ENCODE measurements around the gene ZNF136.

ZNF136 gene

DNA sequence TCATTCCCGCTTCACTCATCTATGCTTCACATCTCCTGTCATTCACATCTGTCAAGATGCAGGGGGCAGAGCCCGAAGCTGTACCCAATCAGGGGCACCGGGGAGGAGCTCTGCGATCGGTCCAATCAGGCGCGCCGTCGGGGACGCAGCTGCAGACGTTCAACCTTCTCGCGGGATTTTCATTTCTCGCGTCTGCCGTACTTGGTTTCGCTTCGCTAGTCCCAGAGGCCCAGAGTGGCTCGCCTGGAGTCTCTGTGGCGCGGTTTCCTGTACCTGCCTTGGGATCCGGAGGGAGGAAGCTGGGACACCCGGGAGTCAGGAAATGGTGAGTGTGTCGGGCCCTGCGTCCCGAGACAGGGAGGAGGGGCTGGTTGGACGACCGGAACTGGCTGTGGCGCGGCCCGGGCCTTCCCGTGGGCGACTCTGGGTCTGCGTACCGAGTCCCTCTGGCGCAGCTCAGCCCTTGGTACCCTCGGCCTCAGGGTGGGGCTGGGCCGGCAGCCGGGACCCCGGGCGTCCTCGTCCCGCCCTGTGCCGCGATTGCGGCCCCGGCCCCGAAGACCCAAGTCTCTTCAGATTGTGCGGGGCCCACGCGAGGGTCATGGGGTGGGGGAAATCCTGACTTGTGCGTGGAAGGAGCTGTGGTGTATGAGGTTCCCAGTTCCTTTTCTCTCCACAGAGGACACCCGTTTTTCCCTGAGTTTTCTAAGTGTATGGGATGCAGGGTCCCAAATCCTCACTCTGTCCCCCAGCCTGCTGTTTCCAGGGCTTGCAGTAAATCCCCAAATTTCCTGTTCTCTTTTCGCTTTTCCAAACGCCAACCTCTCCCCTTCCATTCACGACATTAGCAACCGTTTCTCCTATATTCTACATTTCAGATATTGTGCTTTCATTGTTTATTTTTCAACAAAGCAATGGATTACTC, at the start of gene ZNF136:
Gene ZNF136, plus strand, starts transcription at position 215 of the 925 bp plus-strand sequence. Its CDS starts 108 bp downstream, at position 323.
- DNase-seq: peak; percentile 92 to 95

DNA sequence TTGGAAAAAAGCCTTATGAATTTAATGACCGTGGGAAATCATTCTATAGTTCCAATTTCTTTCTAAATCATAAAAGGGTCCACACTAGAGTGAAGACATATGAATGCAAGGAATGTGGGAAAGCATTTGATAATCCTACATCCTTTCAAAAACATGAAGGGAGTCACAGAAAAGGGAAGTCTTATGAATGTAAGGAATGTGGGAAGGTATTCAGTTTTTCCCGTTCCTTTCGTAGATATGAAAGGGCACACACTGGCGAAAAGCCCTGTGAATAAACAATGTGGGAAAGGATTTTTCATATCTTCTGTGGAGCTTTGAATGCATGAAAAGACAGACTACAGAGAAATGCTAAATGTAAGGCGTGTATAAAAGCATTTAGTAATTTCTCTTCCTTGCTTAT, 49.8 kb upstream of the ZNF136 start:
- DNase-seq: no peak

DNA sequence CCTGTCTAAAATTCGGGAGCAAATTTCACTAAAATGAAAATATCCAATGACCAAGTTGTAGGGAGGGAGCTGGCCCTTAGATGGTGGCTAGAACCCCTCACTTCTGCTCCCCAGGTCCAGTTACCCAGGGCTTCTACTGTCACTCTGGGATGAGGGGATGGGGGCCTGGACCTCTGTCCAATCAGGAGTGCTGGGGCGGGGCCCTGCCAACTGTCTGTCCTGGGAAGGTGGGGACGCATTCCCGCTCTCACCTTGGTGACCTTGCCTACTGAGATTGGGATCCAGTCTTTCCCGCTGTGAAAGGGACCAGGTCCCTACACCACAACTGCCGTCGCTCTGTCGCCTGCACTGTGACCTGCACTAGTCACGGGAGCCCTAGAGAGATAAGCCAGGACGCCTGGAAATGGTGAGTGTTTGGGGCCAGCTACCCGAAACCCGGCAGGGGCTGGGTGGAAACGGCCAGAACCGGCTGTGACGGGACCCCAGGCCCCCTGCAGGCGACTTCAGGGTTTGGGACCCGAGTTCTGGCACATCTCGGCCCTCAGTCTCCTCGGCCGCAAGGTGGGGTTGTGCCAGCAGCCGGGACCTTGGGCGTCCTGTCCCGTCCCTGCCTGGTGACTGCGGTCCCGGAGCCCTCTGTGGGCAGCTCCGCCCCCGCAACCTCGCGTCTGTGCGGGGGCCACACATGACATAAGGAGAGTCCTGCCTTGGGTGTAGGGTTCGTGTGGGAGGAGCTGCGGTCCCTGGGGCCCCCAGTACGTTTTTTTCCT, 45.5 kb upstream of the ZNF136 start:
- no peak for DNase-seq

DNA sequence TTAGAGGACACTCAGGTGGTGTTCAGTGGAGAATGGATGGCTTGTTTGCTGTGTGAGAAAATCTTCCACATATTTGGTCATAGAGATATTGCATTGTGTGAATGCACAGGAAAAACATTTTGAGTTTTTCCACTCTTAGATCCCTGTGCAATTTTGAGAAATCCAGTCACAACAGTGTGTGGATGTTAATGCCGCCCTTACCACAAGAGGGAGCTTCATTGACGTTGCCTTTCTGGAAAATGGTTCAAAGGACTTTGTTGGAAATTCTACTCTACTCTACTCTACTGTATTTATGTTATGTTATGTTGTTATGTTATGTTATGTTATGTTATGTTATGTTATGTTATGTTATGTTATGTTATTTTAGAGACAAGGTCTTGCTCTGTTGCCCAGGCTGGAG, 36.2 kb upstream of the ZNF136 start:
- no peak for DNase-seq

DNA sequence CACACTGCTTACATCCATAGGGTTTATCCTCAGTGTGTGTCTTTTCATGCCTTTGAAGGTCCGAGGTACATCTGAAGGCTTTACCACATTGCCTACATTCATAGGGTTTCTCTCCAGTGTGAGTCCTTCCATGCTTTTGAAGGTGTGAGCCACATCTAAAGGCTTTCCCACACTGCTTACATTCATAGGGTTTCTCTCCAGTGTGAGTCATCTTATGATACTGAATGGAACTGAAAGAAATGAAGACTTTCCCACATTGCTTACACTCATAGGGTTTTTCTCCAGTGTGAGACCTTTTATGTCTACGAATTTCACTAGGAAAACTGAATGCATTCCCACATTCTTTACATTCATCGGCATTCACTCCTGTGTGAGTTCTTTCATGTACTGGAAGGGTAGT, 29.8 kb upstream of the ZNF136 start:
- no peak for DNase-seq

DNA sequence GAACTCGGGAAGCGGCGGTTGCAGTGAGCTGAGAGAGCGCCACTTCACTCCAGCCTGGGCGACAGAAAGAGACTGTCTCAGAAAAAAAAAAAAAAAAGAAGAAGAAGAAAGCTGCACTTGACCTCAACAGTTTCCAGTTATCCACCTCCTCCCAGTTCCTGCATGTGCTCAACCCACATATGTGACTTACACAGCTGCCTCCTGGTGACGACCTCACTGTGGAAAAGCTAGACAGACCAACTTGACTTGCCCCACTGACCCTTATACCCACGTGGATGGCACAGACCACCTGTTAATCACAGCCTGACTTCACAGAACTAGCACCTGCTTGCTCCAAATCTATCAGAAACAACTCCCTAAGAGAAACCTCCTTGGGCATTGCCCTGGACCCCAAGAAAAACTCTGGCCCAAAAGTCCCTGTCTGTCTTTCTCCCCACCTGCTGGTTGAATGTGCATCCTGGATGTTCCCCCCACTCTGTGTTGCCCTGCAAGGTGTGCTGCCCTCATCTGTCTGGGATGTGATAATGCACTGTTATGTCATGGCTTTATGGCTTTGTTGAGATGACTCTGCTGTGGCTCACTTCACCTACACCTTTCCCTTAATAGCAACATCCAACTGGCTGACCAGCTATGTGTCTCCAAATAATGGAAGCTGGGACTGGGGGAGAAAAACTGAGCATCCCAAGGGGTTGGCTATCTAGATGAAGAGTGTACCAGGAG, 25.5 kb upstream of the ZNF136 start:
- DNase-seq: no peak

DNA sequence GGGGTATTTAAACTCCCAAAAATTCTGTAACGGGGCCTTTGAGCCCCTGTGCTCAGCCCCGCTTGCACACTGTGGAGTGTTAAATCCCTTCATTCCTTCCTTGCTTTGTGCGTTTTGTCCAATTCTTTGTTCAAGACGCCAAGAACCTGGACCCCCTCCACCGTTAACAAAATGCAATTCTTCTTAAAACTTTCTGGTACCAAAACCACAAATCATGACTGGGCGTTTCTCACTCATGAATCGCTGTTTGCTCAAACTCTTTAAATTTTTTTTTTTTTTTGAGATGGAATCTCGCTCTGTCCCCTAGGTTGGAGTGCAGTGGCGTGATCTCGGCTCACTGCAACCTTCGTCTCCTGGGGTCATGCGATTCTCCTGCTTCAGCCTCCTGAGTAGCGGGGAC, 23.6 kb upstream of the ZNF136 start:
- DNase-seq: no peak

DNA sequence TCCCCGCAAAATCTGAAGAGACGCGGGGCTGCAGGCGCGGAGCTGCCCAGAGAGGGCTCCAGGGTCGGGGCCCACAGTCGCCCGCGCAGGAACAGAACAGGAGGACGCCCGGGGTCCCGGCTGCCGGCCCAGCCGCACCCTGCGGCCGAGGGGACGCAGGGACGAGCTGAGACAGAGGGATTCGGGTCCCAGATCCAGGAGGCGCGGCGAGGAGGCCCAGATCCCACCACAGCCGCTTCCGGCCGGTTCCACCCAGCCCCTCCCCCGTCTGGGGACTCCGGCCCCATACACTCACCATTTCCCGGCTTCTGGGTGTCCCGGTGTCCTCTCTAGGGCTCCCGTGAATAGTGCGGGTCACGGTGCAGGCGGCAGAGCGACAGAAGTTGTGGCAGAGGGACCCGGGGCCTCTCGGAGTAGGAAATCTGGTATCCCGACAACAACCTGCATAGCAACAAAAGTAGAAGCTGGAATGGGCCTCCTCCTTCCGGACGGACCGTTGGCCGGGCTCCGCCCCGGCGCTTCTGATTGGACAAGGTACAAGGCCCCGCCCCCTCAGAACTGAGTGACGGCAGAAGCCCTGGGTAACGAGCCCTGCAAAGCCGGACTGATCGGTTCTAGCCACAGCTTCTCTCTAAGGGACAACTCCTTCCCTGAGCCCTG, 22.9 kb upstream of the ZNF136 start, which contains the start of gene ZNF20:
Gene ZNF20, minus strand, starts transcription at position 466 of the 660 bp plus-strand sequence. Its CDS starts 168 bp downstream, at position 298.
- DNase-seq: peak; percentile 91 to 93

DNA sequence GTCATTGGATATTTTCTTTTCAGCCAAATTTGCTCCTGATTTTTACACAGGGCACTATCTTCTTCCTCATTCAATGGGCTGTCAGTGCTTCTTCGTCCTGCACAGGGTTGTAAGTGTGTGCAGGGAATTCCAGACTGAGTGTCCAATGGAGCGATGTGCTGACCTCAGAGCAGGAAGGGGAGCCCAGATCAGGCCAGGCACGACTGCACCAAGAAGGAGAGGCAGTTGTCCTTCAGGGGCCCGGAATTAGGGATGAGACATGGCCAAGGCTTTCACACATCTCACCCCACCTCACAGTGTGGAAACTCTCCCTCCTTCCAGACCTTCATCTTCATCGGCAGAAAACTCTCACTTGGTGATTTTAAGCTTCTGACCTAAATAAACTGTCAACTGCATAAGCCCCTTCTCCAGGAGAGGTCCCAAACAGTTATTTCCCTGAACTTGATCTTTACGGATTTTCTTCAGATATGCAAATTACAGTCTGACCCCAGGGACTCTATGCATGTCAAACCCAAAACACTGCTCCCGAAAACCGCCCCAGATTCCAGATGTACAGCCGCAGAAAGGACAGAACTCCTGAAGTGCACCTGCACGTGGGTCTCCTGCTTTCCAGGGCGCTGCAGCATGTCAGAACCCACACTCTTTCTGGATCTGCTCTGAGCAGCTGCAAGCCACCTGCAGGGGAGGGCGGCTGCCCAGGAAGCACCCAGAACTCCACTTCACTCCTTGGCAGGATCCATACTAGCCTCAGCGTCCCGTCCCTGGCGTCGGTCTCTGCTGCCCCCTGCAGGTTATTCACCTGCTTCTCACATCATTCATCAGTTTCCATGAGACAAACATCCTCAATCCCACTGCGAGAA, 22.1 kb upstream of the ZNF136 start:
- DNase-seq: peak; percentile 86 to 87

DNA sequence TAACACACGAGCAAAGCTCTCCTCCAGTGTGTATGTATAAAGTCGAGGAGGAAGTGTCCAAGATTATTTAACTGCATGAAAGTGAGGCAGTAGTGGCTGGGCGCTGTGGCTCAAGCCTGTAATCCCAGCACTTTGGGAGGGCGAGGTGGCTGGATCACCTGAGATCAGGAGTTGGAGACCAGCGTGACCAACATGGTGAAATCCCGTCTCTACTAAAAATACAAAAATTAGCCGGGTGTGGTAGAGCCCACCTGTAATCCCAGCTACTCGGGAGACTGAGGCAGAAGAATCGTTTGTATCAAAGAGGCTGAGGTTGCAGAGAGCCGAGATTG, 21.5 kb upstream of the ZNF136 start:
- DNase-seq: no peak

DNA sequence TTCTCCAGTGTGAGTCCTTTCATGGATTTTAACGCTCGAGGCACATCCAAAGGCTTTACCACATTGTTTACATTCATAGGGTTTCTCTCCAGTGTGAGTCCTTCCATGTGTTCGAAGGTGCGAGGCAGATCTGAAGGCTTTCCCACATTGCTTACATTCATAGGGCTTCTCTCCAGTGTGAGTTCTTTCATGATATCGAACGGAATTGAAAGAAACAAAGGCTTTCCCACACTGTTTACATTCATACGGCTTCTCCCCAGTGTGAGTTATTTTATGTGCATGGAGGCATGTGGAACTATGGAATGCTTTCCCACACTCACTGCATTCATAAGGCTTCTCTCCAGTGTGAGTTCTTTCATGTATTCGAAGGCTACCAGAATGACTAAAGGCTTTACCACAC, 17.5 kb upstream of the ZNF136 start:
- DNase-seq: no peak

DNA sequence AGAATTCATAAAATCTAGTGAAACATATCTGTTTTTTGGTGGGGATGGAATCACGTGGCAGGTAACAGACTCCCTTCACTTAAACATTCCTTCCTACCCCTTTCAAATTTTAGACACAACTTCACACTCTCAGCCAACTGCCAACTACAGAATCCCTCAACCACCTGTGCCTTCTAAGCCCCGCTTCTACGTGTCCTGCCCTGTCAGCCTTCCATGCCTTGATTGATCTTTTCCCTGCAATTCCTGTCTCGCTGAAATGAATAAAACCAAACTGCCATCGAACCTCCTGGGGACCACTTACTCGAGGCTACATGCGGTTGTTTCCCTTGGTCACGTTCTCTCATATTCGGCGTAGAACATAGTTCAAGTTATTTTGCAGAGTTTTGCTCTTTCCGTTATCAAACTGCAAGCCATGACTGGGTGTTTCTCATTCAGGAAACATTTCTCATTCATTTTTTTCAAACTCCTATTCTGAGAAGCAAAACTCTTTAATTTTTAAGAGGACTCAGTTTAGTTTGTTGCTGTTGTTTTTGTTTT, 7.5 kb upstream of the ZNF136 start:
- DNase-seq: no peak

DNA sequence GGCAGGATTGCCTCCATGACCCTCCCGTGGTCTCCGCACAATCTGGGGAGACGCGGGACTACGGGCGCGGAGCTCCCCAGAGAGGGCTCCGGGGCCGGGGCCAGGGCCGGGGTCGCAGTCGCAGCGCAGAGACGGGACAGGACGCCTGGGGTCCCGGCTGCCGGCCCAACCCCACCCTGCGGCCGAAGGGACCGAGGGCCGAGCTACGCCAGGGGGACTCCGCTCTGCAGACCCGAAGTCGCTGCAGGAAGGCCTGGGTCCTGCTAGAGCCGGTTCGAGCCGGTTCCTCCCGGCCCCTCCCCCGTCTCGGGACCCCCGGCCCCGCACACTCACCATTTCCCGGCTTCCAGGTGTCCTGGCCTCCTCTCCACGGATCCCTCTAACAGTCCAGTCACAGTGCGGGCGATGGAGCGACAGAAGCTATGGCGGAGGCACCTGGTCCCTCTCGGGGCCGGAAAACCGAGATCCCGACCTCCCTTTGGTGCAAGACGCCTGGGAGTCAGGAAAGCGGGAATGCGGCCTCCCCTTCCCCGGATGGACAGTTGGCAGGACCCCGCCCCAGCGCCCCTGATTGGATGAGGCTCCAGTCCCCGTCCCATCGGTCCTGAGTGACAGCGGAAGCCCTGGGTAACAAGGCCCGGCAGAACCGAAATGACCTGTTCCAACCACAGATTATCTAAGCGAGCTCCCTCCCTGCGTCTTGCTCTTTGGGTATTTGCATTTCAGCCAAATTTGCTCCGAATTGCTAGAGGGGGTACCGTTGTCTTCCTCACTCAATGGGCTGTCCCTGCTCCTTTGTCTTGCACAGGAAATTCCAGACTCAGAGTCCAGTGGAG, 6.5 kb upstream of the ZNF136 start, which contains the start of gene ZNF625:
Gene ZNF625, minus strand, starts transcription at position 512 of the 836 bp plus-strand sequence. Its CDS starts 176 bp downstream, at position 336.
- DNase-seq: peak; percentile 90 to 94

DNA sequence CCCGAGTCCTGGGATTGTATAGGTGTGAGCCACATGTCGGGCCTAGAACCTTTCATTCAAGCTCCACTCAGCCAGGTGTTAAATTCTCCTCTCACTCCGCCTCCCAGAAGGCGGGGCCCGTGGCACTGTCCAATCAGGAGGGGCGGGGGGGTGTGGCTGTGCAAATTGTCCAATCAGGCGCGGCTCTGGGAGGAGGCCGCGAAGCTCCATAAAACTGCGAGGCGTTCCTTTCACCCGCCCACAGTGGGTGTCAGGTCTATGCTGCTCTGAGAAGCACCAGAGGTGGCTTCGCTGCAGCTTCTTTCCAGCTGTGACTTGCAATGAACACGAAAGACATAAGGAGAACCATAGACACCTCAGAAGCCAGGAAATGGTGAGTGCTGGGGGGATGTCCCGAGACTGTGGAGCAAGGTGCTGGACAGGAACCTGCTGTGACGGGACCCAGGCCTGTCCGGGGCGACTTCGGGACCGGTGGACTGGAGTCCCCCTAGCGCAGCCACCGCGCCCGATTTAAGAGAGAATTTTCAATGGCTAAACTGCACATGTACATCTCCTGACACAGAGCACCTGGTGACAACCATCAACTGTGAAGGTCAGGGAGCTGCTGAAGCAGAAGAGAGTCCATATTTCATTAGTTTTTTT, 3.0 kb upstream of the ZNF136 start:
- DNase-seq: no peak

DNA sequence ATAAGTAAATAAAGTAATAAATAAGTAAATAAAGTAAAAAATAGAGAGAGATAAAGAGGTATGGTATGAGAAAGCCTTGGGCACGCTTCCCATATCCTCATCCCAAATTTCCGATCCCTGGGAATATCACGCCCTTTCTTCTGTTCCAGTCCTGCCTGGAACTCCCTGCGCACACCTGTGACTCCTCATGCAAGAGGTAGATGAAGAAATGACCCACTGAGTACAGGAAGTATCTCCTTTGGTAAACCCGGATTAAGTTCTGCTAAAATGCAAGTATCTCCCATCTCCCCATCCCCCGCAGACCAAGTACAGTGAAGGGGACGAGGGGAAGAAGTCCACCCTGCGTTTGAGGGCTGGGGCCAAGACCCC, 399 bp upstream of the ZNF136 start:
- no peak for DNase-seq

DNA sequence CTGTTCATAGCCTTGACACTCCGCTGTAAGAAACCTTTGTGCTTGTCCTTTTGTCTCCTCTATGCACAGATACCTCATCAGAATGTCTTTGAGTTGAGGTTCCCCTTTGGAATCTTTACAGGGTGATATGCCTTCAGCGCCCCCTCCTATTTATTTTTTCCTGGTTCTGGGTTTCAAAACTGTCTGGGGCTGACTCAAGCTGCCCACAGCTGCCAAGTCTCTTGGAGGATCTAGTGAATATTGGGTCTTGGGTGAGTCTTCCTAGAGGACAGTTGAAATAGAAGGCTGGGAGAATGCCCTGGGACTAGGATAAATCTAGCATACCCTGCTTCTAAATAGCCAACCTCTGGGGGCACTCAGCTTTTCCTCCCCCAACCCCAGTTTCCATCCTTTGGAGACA, 930 bp downstream of the ZNF136 start:
- no peak for DNase-seq

DNA sequence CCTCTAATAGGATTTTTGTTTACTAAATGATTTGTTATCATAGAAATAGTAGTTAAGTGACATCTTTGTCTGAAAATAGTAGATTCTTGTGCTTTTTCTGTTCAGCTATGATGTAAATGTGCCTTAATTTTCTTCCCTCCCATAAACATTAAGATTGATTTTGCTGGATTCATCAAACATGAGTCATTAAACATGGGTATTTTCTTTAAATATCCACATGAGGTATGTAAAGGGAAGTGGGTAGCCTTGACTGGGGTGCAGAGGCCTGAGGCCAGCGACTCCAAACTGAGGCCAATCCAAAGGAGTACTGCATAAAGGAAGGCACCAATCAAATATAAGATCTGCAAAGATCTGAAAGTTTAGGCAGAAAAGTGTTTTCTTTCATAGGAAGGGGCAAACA, 3.7 kb downstream of the ZNF136 start:
- no peak for DNase-seq

DNA sequence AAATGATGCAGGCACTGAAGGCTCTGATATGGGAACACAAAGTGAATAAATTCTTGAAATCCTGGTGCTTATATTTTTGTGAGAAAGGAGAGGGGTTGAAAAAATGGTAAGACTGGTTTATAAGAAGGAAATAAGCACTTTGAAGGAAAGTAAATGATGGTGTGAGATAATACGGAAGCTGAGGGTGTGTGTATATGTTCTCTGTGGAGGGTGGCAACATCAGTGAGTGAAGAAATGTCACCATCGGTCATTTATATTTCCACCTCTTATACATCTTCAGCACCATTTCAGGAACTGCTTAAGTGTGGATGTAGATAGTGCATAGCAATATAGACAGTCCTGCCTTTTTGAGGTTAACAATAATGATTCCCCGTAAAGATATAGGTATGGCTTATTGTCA, 17.5 kb downstream of the ZNF136 start:
- DNase-seq: no peak

DNA sequence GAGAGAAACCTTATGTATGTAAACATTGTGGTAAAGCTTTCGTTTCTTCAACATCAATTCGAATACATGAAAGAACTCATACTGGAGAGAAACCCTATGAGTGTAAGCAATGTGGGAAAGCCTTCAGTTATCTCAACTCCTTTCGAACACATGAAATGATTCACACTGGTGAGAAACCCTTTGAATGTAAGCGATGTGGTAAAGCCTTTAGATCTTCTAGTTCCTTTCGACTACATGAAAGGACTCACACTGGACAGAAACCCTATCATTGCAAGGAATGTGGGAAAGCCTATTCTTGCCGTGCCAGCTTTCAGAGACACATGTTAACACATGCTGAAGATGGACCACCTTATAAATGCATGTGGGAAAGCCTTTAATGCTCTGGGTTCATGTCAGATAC, 24.7 kb downstream of the ZNF136 start:
- DNase-seq: no peak

All from SHP77 (cell line).